DOHH2 (cell line): ENCODE measurements around the gene TMEM80.

Experiments used
- EZH2phosphoT487 ChIP-seq: fragments of 200-600 bp; sonication (generic); IDR thresholded peaks from 2 replicates; pipeline ENCODE4 v1.6.1; 2017; ENCODE audit warnings: borderline replicate concordance, mild to moderate bottlenecking, antibody characterized with exemption, low read length, moderate library complexity, mixed read lengths
- TF ChIP-seq, protein P1 (sequence below): fragments of 200-600 bp; sonication (generic); IDR thresholded peaks from one replicate; pipeline ENCODE4 v1.5.1; 2014; ENCODE audit warnings: antibody characterized with exemption, mild to moderate bottlenecking, low read depth, low read length; ENCODE audit not compliant: poor library complexity, severe bottlenecking

DNA sequence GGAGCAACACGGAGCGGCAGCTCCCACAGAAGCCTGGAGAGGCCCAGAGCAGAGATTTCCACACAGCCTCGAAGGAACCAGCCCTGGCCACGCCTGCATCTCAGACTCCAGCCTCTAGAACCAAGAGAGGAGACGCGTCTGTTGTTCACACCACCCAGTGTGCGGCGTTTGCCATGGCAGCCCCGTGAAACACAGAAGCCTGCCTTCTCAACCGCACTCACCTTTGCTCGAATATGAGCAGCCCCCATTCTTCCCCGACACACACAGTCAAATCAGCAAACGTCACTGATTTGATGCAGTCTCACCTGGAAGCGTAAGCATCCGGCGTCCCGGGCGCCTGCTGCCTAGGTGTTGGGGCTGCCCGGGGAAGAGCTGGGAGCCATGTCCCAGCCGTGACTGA, 37.5 kb downstream of the TMEM80 start:
- TF ChIP-seq, protein P1, sequence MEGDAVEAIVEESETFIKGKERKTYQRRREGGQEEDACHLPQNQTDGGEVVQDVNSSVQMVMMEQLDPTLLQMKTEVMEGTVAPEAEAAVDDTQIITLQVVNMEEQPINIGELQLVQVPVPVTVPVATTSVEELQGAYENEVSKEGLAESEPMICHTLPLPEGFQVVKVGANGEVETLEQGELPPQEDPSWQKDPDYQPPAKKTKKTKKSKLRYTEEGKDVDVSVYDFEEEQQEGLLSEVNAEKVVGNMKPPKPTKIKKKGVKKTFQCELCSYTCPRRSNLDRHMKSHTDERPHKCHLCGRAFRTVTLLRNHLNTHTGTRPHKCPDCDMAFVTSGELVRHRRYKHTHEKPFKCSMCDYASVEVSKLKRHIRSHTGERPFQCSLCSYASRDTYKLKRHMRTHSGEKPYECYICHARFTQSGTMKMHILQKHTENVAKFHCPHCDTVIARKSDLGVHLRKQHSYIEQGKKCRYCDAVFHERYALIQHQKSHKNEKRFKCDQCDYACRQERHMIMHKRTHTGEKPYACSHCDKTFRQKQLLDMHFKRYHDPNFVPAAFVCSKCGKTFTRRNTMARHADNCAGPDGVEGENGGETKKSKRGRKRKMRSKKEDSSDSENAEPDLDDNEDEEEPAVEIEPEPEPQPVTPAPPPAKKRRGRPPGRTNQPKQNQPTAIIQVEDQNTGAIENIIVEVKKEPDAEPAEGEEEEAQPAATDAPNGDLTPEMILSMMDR: no peak
- TF ChIP-seq EZH2phosphoT487: no peak
